ENCODE data around the gene UBAC2.

UBAC2 gene

DNA sequence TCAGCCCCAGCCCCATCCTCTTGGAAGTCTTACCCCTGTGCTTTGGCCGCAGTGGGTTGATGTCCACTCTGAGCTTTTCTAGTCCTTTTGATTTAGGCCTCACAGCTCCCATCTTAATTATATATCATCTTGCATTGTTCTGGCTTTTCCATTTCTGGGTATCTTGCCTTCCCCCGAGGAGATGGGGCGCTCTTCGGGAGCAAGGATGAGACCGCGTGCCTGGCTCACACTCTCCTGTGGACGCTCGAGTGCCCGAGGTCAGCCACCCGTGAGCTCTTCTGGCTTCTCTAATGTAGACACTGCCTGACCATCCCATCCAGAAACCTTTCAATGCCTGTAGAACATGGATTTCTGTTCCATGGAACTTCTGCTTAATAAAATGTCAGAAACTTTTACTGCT lies 160.0 kb downstream of the UBAC2 start:
- no peak for DNase-seq (ENCODE audit: low read depth)

DNA sequence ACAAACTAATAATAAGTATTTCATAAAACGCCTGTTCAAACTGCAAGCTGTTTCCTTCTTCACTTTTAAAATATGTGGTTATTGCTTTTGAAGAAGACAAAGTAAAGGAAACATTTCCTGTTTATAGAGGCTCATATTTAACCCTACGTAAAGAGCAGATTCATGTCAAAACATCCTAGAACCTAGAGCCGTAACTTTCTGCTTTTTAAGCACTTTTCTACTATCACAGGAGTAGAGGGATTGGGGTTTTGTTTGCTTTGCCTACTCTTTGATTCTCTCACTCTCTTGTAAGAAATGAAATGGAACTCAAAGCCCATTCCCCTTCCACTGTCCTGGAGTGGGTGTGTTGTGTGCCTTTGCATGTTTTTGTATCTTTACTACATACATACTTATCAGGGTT lies 160.5 kb downstream of the UBAC2 start:
- DNase-seq (ENCODE audit: low read depth), result no peak

DNA sequence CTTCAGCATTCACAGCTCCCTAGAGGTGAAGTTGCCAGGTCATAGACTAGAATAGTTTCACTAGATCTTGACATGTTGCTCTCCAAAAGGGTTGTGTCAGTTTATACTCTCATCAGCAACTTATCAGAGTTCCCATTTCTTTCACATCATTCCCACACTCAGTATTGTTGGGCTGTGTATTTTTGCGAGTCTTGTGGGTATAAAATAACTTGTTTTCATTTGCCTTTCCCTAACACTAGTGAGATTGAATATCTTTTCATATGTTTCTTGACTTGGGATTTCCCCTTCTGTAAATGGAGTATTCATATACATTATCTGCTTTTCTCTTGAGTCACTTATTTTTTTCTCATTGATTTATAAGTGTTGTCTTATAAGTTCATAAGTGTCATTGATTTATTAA lies 161.7 kb downstream of the UBAC2 start:
- no peak for DNase-seq (ENCODE audit: low read depth)

DNA sequence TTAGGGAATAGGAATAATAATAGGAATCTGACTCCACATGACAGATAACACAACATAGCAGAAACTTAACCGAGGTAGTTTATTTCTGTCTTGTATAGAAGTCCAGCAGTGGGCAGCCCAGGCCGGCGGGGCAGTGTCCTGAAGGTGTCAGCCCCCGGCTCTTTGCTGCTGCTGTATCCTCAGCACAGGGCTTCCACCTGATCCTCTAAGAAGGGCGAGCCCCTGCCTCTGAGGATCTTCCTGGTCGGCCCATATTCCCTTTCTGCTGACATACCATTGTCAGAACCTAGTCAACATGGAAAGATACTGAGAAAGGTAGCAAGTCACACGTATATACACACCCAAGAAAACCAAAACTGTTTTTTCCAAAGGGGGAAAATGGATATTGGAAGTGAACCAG lies 162.7 kb downstream of the UBAC2 start:
- no peak for DNase-seq (ENCODE audit: low read depth)

DNA sequence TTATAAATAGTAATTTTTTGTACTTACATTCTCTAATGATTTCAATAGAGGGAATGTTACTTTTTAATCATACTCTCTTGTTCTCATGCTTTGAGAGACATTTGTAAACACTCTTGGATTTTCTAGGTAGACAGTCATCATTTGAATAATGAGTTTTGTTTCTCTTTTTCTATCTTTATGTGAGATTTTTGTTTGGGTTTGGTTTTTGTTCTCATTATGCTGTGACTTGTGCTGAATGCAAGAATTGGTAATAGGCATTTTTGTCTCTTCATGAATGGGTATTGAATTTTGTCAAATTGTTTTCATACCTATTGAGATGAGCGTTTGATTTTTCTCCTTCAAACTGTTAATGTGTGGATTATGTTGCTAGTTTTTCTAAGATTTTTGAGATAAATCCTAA lies 163.3 kb downstream of the UBAC2 start:
- no peak for DNase-seq (ENCODE audit: low read depth)

DNA sequence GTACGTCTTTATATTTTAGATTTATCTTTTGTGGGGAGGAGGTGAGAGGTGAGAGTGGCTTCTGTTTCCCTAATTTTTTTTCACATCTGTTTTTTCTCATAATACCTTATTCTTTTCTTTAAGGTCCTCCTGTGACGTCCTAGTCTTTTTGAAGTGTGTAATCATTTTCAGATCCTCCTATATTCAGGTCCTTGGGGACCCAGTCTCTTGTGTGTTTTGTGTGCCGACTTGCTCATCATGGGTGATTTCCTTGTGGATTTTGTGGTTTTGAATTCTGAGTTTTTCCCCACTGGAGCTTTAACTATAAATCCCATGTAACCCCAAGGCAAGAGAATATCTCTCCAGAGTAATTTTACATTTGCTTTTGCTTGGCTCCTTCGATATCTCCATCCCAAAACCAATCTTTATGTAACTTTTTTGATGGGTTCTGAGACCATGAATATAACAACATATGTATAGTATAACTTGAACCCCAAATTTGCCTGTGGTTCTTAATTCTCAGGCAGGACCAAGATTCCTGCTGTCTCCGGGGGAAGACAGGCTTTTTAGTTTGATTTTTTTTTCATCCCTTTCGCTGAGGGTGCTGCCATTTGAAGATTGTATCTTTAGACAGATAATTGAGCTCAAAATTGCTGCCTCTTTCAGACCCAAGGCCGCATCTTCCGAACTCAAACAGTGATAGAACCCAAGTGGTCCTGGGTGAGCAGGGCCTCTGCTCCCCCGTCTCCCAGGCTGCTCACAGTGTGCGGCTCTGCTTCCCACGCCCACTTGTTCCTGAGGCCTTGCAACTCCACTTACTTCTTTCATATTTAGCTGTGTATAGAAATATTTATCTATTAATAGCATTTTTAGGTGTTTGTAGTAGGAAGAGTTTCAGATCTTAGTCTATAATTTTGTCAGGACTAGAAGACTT lies 165.7 kb downstream of the UBAC2 start:
- no peak for DNase-seq (ENCODE audit: low read depth)

DNA sequence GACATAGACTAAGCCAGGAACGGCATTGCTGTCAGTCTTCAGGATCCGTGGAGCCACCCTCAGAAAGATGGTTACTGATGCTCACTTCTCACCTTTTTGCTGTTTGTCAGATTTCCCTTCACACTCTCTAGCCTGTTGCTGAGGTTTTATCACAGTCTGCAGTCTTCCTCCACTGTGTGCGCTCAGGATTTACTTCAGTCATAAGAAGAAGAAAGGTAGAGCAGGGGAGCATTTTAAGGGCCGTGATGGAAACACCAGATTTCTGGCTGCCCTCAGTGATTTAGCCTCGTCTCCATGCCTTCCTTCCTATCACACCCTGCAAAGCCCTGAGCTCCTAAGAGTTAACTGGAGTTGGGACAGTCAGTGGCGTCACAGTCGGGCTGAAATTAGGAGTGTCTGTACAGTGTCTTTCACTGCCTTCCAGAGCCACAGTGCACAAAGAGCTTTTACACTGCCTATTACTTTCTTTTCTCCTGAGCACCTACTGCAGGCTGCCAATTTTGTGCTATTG lies 166.5 kb downstream of the UBAC2 start:
- DNase-seq (ENCODE audit: low read depth), result no peak

DNA sequence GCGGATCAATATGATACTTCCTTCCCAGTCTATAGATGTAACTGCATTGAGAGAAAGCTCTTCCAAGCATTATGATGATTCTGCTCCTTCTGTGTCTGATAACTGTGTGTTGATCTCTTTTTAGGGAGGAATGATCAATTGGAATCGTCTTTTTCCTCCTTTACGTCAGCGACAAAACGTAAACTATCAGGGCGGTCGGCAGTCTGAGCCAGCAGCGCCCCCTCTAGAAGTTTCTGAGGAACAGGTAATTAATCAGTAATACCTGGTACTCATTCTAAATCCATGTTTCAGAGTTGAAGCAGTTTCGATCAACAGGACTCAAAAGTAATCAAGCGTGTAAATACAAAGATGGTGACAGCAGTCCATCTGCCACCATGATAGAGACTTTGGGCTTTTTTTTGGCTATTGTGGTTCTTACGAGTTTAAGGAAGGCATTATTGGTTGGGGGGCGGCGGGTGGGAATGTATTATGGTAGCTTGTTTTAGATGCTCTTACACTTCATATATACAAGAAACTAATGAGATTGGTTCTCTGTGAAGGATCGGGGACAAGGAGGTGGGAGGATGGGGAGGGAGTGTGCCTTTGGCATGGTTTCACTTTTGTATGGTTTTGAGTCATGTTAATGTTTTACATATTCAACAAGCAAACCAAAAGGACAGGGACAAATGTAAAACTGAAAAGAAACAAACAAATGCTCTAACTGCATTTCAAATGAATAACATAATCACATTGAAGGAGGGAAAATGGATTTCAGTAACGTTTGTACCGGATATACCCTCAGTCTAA lies 167.2 kb downstream of the UBAC2 start:
- no peak for DNase-seq (ENCODE audit: low read depth)

DNA sequence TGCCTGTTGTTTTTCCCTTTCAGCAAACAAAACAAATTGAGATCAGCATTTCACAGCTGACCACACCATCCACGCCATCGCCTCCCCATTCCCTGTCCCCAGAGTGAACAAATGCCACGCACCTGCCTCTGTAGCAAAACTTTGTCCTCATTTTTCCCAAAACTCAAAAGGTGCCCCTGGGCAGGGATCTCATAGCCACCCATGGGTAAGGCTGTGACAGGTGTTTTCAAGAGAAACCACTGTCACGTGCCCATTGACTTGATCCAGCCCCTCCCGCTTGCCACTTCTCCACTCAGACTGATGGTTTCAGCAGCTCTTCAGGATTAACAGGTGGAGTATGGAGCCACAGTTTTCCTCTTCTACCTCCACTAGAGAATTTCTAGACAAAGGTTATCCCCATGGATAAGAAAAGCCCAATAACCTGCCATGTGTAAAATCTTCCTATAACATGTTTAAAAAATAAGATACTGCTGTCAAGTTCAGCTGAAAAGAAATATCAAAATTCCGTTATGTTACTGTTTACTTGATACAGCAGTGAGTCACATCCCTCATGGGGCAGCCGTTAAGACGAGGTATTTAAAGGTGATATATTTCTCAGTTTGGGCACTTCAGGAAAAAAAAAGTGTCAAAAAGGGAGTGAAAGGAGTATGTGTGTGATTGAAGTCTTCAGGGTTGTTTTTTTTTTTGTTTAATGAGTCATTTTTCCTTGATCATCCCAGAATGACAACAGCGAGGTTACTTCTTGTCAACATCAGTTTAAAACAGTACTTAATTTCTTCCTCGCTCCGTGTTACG lies 170.0 kb downstream of the UBAC2 start:
- DNase-seq (ENCODE audit: low read depth), result no peak

DNA sequence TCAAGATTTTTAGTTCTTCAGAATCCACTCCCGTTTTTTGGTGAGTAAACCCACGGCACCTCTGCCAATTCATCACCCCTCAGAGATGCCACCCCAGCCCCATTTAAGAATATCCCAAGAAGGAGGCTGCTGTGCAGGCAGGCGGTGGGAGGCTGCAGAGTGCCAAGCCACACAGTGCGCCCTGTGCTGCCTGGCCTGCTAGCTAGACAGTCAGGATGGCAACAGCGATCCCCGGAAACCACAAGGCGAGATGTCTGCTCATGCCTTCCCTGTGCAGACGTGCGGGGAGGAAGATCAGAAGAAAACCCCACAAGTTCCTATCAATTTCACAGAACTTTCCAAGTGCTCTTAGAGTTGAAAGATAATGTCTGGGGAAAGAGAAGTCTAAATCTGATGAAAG lies 171.3 kb downstream of the UBAC2 start:
- no peak for DNase-seq (ENCODE audit: low read depth)

DNA sequence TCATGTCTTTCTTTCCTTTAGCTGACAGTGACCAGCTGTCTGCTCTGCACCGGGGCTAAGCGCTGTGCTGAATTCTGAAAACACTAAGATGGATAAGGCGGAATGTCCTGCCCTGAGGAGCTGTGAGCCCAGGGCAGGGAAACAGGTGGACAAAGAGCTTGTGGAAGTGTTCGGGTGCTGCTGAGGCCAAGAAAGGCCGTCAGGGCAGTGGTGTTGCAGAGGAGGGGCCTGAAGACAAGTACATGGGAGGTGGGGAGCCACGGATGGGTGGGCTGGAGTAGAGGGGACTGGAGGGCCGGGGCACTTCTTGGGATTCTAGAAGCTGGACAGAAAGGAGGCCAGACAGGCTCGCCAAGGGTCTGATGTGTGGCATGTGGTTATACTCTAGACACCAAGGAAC lies 172.8 kb downstream of the UBAC2 start:
- DNase-seq (ENCODE audit: low read depth), result no peak

DNA sequence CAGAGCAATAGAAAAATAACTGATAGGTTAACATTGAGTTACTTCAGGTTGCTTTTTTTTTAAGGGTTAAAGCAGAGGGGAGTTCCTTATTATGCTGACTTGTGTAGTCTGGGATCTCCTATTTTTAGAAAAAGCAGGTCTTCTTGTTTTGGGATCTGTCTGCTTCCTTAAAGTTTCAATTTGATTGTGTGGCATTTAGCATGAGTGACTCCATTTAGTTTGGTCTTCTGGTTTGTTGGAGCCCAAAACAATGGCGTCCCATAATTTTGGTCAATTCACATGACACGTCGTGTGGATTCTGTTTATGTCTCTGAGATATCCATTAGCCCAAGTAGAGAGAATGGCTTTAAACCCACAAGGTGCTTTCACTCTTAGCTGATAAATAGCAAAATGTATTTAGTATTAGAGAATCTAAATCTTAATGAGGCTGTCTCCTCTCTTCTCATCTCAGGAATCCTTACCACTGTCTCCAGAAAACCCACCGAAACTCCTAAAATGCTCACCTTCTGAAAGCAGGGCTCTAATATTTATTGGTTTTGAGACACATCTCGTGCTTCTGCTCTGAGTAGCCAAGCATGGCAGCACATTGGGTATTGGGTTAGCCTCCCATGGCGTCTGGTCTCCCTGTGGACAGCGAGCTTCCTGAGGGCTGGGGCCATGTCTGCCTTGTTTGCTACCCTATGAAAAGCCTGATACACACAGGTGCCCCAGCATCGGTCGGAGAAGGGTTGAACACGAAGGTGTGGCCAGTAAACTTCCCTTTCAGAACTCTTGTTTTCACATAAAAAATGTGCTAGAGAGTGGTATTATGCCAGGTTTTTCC lies 173.7 kb downstream of the UBAC2 start:
- no peak for DNase-seq (ENCODE audit: low read depth)

DNA sequence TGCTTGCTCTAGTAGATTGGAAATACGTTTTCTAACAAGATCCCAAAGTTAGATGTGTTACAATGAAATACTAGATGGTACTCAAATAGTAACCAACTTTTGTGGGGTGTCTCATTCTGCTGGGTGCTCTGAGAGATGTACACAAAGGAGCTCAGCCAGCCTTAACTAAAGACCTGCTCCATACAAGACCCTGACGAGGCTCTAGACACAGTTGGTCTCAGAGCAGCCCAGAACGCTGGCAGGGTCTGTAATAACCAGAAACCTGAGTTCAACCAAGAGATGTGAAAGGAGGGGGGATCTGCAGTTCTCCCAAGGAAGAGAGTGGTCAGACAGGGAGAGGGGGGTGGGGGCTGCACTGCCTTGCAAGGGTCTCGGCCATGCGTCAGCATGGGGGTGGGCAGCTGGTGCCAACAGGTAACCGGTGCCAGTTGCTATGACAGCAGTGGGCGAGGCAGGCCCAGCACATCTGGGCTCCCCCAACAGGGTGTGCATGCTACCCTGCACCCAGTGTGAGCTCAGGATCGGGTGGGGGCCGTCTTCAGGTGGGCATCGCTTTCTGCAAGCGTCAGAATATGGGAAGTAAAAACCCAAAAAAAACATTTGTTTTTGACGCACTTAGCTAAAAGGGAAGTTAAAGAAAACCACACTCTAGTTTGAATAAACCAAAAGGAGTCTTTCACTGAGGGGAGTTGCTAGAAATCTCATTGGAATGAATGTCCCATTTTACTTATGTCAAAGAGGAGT lies 174.5 kb downstream of the UBAC2 start:
- DNase-seq (ENCODE audit: low read depth), result no peak

DNA sequence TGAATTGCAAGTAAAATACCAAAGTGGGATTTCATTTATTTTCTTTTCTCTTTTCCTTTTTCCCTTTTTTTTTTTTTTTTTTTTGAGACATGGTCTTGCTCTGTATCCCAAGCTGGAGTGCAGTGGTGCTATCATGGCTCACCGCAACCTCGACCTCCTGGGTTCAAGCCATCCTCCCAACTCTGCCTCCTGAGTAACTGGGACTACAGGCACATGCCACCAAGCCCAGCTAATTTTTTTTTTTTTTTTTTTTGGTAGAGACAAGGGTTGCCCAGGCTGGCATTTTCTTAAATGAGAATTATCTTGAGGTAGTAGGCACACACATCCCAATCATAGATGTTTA lies 175.1 kb downstream of the UBAC2 start:
- no peak for DNase-seq (ENCODE audit: low read depth)

DNA sequence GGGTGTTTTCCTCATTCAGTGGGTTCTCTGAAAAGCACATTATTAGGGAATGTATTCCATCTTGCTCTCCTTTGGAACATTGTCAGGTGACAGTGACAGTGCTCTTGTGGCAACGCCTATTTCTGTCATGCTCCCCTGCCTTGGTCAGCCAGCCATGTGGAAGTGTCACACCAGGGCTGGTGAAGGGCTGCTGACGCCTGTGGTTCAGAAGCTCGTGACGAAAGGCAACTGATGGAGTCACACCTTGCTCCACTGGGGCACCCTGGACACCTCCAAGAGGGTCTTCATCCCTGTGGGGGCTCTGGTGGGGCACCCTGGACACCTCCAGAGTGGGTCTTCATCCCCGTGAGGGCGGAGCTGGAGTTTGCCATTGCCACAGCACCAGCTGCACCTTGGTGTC lies 175.5 kb downstream of the UBAC2 start:
- DNase-seq (ENCODE audit: low read depth), result no peak

DNA sequence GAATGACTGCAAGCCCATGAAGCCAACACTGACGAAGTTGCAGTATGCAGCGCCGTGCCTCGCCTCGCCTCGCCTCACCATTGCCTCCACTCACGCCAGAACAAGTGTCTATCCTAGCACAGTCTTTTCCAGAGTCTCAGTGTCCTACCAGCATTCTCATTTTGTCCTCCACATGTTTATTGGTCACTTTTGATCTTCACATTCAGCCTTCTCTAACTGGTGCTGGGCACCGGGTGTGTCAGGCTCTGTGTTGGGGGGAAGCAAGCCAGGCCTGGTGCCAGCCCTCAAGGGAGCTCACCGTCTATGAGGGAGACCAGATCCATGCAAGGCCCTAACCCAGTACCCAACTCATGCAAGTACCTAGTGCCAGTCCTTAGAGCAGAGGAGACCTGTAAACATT lies 176.3 kb downstream of the UBAC2 start:
- DNase-seq (ENCODE audit: low read depth), result no peak

DNA sequence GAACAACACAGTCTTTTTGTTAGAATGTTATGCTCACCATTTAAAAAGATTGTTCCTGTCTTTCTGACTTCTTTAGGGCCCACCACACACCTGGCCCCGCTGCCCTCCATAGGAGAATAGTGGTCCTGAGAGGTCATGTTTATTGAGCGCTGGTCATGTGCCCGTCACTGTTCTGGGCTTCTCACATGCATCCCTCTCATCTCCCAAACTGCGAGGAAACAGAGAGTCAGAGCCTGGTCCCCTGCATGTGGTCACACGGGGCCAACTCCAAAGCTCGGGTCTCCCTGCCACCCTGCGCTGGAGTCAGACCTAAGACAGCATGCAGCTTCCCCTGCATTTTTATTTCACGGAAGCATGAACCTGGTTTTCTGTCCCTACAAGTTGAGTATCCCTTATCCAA lies 177.0 kb downstream of the UBAC2 start:
- no peak for DNase-seq (ENCODE audit: low read depth)

DNA sequence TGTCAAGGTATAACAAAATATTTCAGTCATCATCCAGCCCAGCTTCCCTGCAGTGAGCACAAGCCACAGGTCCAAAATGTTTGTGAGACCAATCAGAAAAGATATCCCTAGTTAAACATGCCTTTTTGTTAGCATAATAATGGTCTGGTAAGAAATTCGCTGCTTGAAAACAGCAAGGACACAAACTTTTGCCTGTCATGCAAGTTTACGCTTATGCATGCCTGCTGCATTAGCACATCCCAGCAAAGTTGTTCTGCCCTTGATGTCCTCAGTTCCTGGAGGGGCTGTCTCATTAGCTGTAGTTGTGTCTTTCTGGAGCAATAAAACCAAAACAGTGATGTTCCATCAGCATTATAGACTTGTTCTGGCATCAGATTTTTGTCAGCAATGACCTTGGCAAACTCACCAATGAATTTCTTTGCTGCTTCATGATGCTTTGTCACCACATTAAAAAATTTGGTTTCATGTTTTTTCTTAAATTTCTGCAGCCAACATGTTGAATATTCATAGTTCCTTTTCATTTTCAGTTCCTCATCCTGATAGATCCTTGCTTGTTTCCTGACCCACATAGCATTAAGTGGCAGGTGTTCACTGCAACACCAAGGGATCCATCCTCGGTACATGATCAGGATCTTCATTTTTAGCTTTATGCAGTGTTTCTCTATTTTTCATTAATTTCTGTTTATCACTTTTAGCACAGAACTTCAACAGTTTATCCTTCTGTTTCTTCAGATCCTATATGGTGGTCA lies 178.5 kb downstream of the UBAC2 start:
- DNase-seq (ENCODE audit: low read depth), result no peak

DNA sequence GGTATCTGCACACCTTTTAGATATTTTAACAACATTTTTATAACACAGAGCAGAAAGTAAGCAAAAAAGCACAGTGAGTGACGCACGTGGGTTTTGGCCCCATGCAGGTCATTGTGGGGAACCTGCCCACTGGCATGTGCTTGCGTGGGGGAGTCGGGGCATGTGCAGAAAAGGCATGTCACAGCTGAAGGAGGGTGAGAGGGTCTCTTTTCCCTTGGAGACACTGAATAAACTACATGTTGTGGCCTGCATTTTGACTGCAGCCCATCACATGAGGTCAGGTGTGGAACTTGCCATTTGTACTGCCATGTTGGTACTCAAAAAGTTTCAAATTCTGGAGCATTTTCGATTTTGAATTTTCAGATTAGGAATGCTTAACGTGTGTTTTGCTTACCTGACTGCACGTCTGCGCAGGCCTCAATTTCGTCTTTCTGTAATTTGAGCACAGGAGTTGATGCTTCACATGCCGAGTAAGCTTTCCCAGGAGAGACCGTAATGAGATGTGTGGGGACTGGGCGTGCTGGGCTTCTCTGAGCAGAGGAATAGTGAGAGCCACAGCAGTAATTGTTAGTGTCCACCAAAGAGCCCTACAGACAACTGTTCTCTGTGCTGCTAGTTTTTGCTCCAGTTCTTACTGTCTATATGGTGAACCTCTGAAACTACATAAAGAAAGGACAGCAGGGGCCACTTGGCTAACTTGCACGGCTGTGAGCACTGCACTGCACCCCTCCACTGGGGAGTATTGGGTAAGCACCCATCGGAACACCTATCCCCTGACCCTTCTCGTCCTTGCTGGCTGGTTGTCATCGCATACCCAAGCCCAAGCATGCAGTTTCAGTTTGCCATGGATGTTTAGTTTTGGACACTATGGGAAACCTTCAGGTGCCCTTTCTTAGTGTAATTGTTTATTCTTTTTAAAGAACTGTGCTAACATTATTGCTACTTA lies 179.5 kb downstream of the UBAC2 start:
- DNase-seq (ENCODE audit: low read depth), result no peak

All from GM04504 (cell line).